Measurements from ENCODE around the gene TMEM151A.
"Not testable (repeated sequence)": the region's sequence is repeated elsewhere in the genome, so short reads cannot be mapped to it uniquely, and the experiment has no call there.

TMEM151A gene

GRCh38 chr11:66267379-66268243 lies 24.1 kb upstream of the TMEM151A start:
- DNase-seq (ENCODE audit: low read depth in 3 of 3), result peak; percentile 73 to 84 (median 74)

- DNase-seq (ENCODE audit: low read depth in 3 of 3), result peak; percentile 100
These were observed 23.3 kb upstream of the TMEM151A start, which contains the start of gene RAB1B for GRCh38 chr11:66268244-66268951. Gene RAB1B (plus strand): TSS chr11:66268639. CDS start chr11:66268680, 41 bp downstream.

GRCh38 chr11:66268952-66269905 lies 22.5 kb upstream of the TMEM151A start:
- DNase-seq (ENCODE audit: low read depth in 3 of 3), result no peak

- no peak for DNase-seq (ENCODE audit: low read depth in 3 of 3)
These were observed 19.9 kb upstream of the TMEM151A start for GRCh38 chr11:66271816-66272215.

GRCh38 chr11:66272596-66272995 lies 19.1 kb upstream of the TMEM151A start:
- DNase-seq (ENCODE audit: low read depth in 3 of 3), result no peak

- no peak for DNase-seq (ENCODE audit: low read depth in 3 of 3)
These were observed 17.5 kb upstream of the TMEM151A start for GRCh38 chr11:66274219-66274618.

GRCh38 chr11:66275396-66275795 lies 16.3 kb upstream of the TMEM151A start:
- no peak for DNase-seq (ENCODE audit: low read depth in 3 of 3)

GRCh38 chr11:66275984-66276612 lies 15.6 kb upstream of the TMEM151A start:
- DNase-seq (ENCODE audit: low read depth in 3 of 3), result no peak

- not testable (repeated sequence) for DNase-seq (ENCODE audit: low read depth in 3 of 3)
These were observed 15.1 kb upstream of the TMEM151A start for GRCh38 chr11:66276619-66277018.

- not testable (repeated sequence) for DNase-seq (ENCODE audit: low read depth in 3 of 3)
These were observed 14.6 kb upstream of the TMEM151A start for GRCh38 chr11:66277064-66277463.

- peak in 1 of 3 experiments; percentile 38 for DNase-seq (ENCODE audit: low read depth in 3 of 3)
These were observed 14.0 kb upstream of the TMEM151A start, which contains the start of gene CNIH2 for GRCh38 chr11:66277471-66278362. Gene CNIH2 (plus strand): TSS chr11:66278175. CDS start chr11:66278457, 282 bp downstream.

GRCh38 chr11:66278363-66279091 lies 13.2 kb upstream of the TMEM151A start:
- DNase-seq (ENCODE audit: low read depth in 3 of 3), result no peak

GRCh38 chr11:66279092-66279734 lies 12.5 kb upstream of the TMEM151A start:
- DNase-seq (ENCODE audit: low read depth in 3 of 3), result no peak

- no peak for DNase-seq (ENCODE audit: low read depth in 3 of 3)
These were observed 11.3 kb upstream of the TMEM151A start for GRCh38 chr11:66280428-66280827.

GRCh38 chr11:66281001-66281400 lies 10.7 kb upstream of the TMEM151A start:
- no peak for DNase-seq (ENCODE audit: low read depth in 3 of 3)

- DNase-seq (ENCODE audit: low read depth in 3 of 3), result no peak
These were observed 9.8 kb upstream of the TMEM151A start for GRCh38 chr11:66281776-66282467.

- DNase-seq (ENCODE audit: low read depth in 3 of 3), result peak; percentile 96 to 98 (median 98)
These were observed 8.9 kb upstream of the TMEM151A start for GRCh38 chr11:66282468-66283455.

Data from stimulated activated CD4-positive, alpha-beta T cell treated with anti-CD3 and anti-CD28 coated beads, TNF-alpha, amount 100 ng/mL, for 24 hours (primary cell).